Ascending aorta (tissue), 2 donors: ENCODE measurements around the gene DNER. TPM values are rescaled to one million over a fixed set of nuclear protein-coding genes. Genes with fewer than 3 reads are reported as not detected.

Experiments used
- DNase-seq, 2 donors: peaks; one replicate each; pipeline ENCODE4 v3.0.0-alpha.2; 2019; ENCODE audit warnings: low spot score in 2 of 2
- H3K27ac ChIP-seq, 2 donors: fragments of 200-600 bp; sonication (generic); one replicate each; pipeline ENCODE4 v1.5.1; 2016 to 2017; ENCODE audit warnings: mild to moderate bottlenecking in 1 of 2
- H3K27me3 ChIP-seq: fragments of 200-600 bp; sonication (generic); one replicate; pipeline ENCODE4 v1.5.1; 2017
- H3K36me3 ChIP-seq, 2 donors: fragments of 200-600 bp; sonication (generic); one replicate each; pipeline ENCODE4 v1.5.1; 2016
- H3K4me1 ChIP-seq, 2 donors: fragments of 200-600 bp; sonication (generic); one replicate each; pipeline ENCODE4 v1.5.1; 2016 to 2017; ENCODE audit warnings: mild to moderate bottlenecking in 1 of 2
- H3K4me3 ChIP-seq, 2 donors: fragments of 200-600 bp; sonication (generic); one replicate each; pipeline ENCODE4 v1.5.1; 2016 to 2017; ENCODE audit warnings: mild to moderate bottlenecking in 1 of 2
- H3K9me3 ChIP-seq, 2 donors: fragments of 200-600 bp; sonication (generic); one replicate each; pipeline ENCODE4 v1.5.1; 2016
- intact Hi-C: fragments of 100-400 bp; cut with DNase I; formaldehyde crosslinking; loops from one replicate; pipeline ENCODE4 v1.15.1; 2023
- total RNA-seq: library from RNA; depleted of rRNA; stranded (reverse); fragments of >200 nt; gene quantifications from one replicate; pipeline ENCODE4 v1.1.0, GENCODE V29; 2016
- TF ChIP-seq, protein P1 (sequence below), 3 experiments: fragments of 200-600 bp in 2 of 3; fragments of 450-650 bp in 1 of 3; sonication (generic) in 2 of 3; IDR thresholded peaks; one replicate each; pipeline ENCODE4 v1.5.1; 2016 to 2019; ENCODE audit warnings: antibody characterized with exemption in 3 of 3, mild to moderate bottlenecking in 1 of 3, moderate library complexity in 1 of 3

DNER gene
- total RNA-seq, 1 donor from 2014 or later, result 1.2 TPM

DNA sequence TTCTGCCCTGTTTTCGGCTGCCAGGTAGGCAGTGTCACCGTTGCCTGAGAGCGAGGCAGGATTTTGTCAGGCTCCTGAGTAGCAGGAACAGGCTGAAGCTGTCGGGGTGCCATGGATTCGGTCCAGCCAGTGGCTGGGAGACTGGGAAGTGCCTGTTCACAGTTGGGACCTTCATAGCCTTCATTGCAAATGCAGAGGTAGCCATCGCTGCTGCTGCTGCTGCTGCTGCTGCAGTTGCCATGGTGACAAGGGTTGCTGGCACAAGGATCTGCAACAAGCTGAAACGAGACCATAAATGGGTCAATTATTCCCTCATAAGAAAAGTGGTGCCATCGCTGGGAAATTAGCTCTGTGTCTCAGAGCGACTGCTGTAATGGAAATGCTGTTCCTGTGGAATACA is 122.7 kb downstream of the DNER start:
- Histone ChIP-seq H3K27ac (no peak overlapping the region), H3K4me3 (no peak overlapping the region), H3K27me3 (no peaks in the 10 kb centered on the region), H3K9me3 (no peaks in the 10 kb centered on the region), H3K36me3 (no peaks in the 10 kb centered on the region), H3K4me1 (peaks cover 0 to 2% of the 10 kb centered on the region in 2 donors)
- TF ChIP-seq, protein P1, sequence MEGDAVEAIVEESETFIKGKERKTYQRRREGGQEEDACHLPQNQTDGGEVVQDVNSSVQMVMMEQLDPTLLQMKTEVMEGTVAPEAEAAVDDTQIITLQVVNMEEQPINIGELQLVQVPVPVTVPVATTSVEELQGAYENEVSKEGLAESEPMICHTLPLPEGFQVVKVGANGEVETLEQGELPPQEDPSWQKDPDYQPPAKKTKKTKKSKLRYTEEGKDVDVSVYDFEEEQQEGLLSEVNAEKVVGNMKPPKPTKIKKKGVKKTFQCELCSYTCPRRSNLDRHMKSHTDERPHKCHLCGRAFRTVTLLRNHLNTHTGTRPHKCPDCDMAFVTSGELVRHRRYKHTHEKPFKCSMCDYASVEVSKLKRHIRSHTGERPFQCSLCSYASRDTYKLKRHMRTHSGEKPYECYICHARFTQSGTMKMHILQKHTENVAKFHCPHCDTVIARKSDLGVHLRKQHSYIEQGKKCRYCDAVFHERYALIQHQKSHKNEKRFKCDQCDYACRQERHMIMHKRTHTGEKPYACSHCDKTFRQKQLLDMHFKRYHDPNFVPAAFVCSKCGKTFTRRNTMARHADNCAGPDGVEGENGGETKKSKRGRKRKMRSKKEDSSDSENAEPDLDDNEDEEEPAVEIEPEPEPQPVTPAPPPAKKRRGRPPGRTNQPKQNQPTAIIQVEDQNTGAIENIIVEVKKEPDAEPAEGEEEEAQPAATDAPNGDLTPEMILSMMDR (IDR thresholded peaks at IDR 0.05), result no peak
- intact Hi-C loops, result no loop called here
- no peak for DNase-seq

GRCh38 chr2:229586746-229587705 is 127.3 kb downstream of the DNER start:
- H3K4me3 ChIP-seq, result peak overlapping the region; percentile 32 to 45
- H3K27me3 ChIP-seq, result no peaks in the 10 kb centered on the region
- peak; percentile 21 to 88 for DNase-seq
- no peaks in the 10 kb centered on the region for H3K36me3 ChIP-seq
- H3K9me3 ChIP-seq, result no peaks in the 10 kb centered on the region
- intact Hi-C loops, result loop anchor here (1.0 to 10.0 kb wide), 6 partner anchors 156 to 1692 kb away; no protein-coding TSS in a partner anchor
- TF ChIP-seq, protein P1 (IDR thresholded peaks at IDR 0.05), result peak; percentile 86 to 93 (median 89)
- peaks cover 0 to 4% of the 10 kb centered on the region in 2 donors for H3K4me1 ChIP-seq
- no peak overlapping the region for H3K27ac ChIP-seq

- no peak overlapping the region for H3K4me3 ChIP-seq
- no peaks in the 10 kb centered on the region for H3K36me3 ChIP-seq
- no peaks in the 10 kb centered on the region for H3K9me3 ChIP-seq
- no peak for DNase-seq
- H3K27ac ChIP-seq, result no peak overlapping the region
- no peaks in the 10 kb centered on the region for H3K27me3 ChIP-seq
- TF ChIP-seq, protein P1 (IDR thresholded peaks at IDR 0.05), result no peak
- intact Hi-C loops, result loop anchor here (2.0 to 10.0 kb wide), 5 partner anchors 243 to 1691 kb away; no protein-coding TSS in a partner anchor
- H3K4me1 ChIP-seq, result peaks cover 0 to 4% of the 10 kb centered on the region in 2 donors
Observed at GRCh38 chr2:229586012-229586411, 128.3 kb downstream of the DNER start.

GRCh38 chr2:229582151-229582550 is 132.2 kb downstream of the DNER start:
- no peaks in the 10 kb centered on the region for H3K27me3 ChIP-seq
- peaks cover 0 to 4% of the 10 kb centered on the region in 2 donors for H3K4me1 ChIP-seq
- intact Hi-C loops, result loop anchor here (10.0 kb wide), 1 partner anchor 1687 kb away; no protein-coding TSS in a partner anchor
- H3K4me3 ChIP-seq, result no peak overlapping the region
- TF ChIP-seq, protein P1 (IDR thresholded peaks at IDR 0.05), result no peak
- no peaks in the 10 kb centered on the region for H3K36me3 ChIP-seq
- H3K9me3 ChIP-seq, result no peaks in the 10 kb centered on the region
- H3K27ac ChIP-seq, result no peak overlapping the region
- no peak for DNase-seq

DNA sequence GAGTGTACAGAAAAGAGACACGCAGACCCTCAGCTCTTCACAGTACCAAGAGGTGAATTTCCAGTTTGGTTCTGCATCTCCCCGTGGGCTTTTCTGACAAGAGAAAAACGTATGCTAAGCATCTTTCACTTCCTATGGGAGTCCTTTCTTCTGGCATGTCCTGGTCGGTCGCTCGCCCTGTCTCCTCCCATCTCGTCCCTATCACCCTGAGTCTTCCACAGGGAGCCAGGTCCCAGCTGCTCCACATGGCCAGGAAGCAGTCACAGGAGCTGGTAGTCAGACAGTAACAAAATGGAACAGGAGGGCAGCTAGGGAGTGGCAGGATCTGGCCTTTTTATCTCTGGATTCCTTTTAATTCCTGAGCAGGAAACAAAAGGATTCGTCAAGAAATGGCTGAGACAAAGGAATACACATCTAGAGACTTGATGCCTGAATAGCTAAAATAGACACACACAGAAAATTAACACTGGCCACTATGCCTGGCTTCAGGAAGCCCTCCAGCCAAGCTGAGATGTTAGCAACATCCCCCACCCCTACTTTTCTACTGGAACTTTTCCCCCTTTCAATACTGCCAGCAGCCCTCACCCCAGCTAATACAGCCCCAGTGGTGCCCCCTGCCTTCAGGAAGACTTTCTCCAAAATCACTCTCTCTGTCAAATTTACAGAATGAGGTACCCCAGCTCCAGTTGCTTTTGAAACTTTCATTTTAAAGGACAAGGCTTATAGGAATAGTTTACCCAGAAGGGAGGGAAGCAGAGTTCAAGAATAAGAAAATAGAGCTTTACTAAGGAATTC is 136.1 kb downstream of the DNER start:
- H3K36me3 ChIP-seq, result no peaks in the 10 kb centered on the region
- H3K9me3 ChIP-seq, result no peaks in the 10 kb centered on the region
- DNase-seq, result no peak
- TF ChIP-seq, protein P1 (IDR thresholded peaks at IDR 0.05), result no peak
- no peaks in the 10 kb centered on the region for H3K4me1 ChIP-seq
- no peak overlapping the region for H3K4me3 ChIP-seq
- intact Hi-C loops, result no loop called here
- no peaks in the 10 kb centered on the region for H3K27me3 ChIP-seq
- no peak overlapping the region for H3K27ac ChIP-seq
